Mucosa of rectum (tissue), 2 donors: ENCODE data around the gene TRO.

ENCODE experiments used
- H3K27ac ChIP-seq, 2 donors: one replicate each; pipeline ENCODE4 v1.7.0; 2013; ENCODE audit warnings: inconsistent platforms in 2 of 2, low read depth in 2 of 2, low read length in 2 of 2
- H3K27me3 ChIP-seq, 2 donors: one replicate each; pipeline ENCODE4 v1.7.0; 2013; ENCODE audit warnings: low read length in 2 of 2; ENCODE audit not compliant: control insufficient read depth in 2 of 2, insufficient read depth in 2 of 2
- H3K36me3 ChIP-seq, 2 donors: one replicate each; pipeline ENCODE4 v1.7.0; 2013; ENCODE audit warnings: low read length in 2 of 2; ENCODE audit not compliant: control insufficient read depth in 2 of 2, insufficient read depth in 2 of 2
- H3K4me1 ChIP-seq, 2 donors: one replicate each; pipeline ENCODE4 v1.7.0; 2013; ENCODE audit warnings: low read length in 2 of 2, mild to moderate bottlenecking in 1 of 2; ENCODE audit not compliant: control insufficient read depth in 2 of 2, insufficient read depth in 2 of 2
- H3K4me3 ChIP-seq, 2 donors: one replicate each; pipeline ENCODE4 v1.7.0; 2013; ENCODE audit warnings: low read length in 2 of 2
- H3K9ac ChIP-seq, 2 donors: one replicate each; pipeline ENCODE4 v1.7.0; 2013; ENCODE audit warnings: low read length in 2 of 2, low read depth in 1 of 2, mild to moderate bottlenecking in 1 of 2
- H3K9me3 ChIP-seq, 2 donors: one replicate each; pipeline ENCODE4 v1.7.0; 2013; ENCODE audit warnings: low read length in 2 of 2; ENCODE audit not compliant: control insufficient read depth in 2 of 2
- donor health status: healthy.
- donor health status: Normal muscosa, but diverticular disease.

TRO gene

GRCh38 chrX:54920610-54921426 lies at the start of gene TRO:
TSS of gene TRO (plus strand) at chrX:54920824. CDS start at chrX:54922247, 1,423 bp downstream.
- Histone ChIP-seq H3K4me1 (no peaks in the 10 kb centered on the region), H3K27ac (peak within 1 kb of the TSS in 1 of 2 donors; percentile 32), H3K9me3 (no peaks in the 10 kb centered on the region), H3K27me3 (peaks cover 0 to 3% of the 10 kb centered on the region in 2 donors), H3K4me3 (peak within 1 kb of the TSS; percentile 56 to 65), H3K9ac (peak within 1 kb of the TSS in 1 of 2 donors; percentile 43), H3K36me3 (no peaks in the 10 kb centered on the region)

- no peaks in the 10 kb centered on the region for H3K9me3 ChIP-seq
- no peak overlapping the region for H3K4me3 ChIP-seq
- H3K9ac ChIP-seq: no peak overlapping the region
- H3K27me3 ChIP-seq: peaks cover 0 to 4% of the 10 kb centered on the region in 2 donors
- H3K36me3 ChIP-seq: no peaks in the 10 kb centered on the region
- no peaks in the 10 kb centered on the region for H3K4me1 ChIP-seq
- H3K27ac ChIP-seq: no peak overlapping the region
Observed at GRCh38 chrX:54885740-54886139, 34.9 kb upstream of the TRO start.

- no peak overlapping the region for H3K27ac ChIP-seq
- no peaks in the 10 kb centered on the region for H3K36me3 ChIP-seq
- H3K9me3 ChIP-seq: no peaks in the 10 kb centered on the region
- H3K9ac ChIP-seq: no peak overlapping the region
- H3K27me3 ChIP-seq: peaks cover 5 to 6% of the 10 kb centered on the region in 2 donors
- no peak overlapping the region for H3K4me3 ChIP-seq
- no peaks in the 10 kb centered on the region for H3K4me1 ChIP-seq
Observed at GRCh38 chrX:54891573-54891972, 29.1 kb upstream of the TRO start.

- Histone ChIP-seq H3K4me3 (no peak overlapping the region), H3K4me1 (no peaks in the 10 kb centered on the region), H3K27me3 (peaks cover 2 to 5% of the 10 kb centered on the region in 2 donors), H3K36me3 (no peaks in the 10 kb centered on the region), H3K9me3 (no peaks in the 10 kb centered on the region), H3K9ac (no peak overlapping the region), H3K27ac (no peak overlapping the region)
Observed at GRCh38 chrX:54894159-54894558, 26.5 kb upstream of the TRO start.

- Histone ChIP-seq H3K4me3 (no peak overlapping the region), H3K27me3 (no peaks in the 10 kb centered on the region), H3K4me1 (no peaks in the 10 kb centered on the region), H3K9me3 (no peaks in the 10 kb centered on the region), H3K27ac (no peak overlapping the region), H3K36me3 (no peaks in the 10 kb centered on the region), H3K9ac (no peak overlapping the region)
Observed at GRCh38 chrX:54909941-54910340, 10.7 kb upstream of the TRO start.

- Histone ChIP-seq H3K9me3 (no peaks in the 10 kb centered on the region), H3K4me1 (no peaks in the 10 kb centered on the region), H3K36me3 (no peaks in the 10 kb centered on the region), H3K27me3 (peaks cover 0 to 3% of the 10 kb centered on the region in 2 donors), H3K9ac (no peak overlapping the region), H3K4me3 (peak overlapping the region; percentile 56 to 65), H3K27ac (peak overlapping the region in 1 of 2 donors; percentile 32)
Observed at GRCh38 chrX:54921427-54922021, 900 bp downstream of the TRO start.

GRCh38 chrX:54922547-54922946 lies 1.9 kb downstream of the TRO start:
- peaks cover 0 to 3% of the 10 kb centered on the region in 2 donors for H3K27me3 ChIP-seq
- no peak overlapping the region for H3K9ac ChIP-seq
- H3K9me3 ChIP-seq: no peaks in the 10 kb centered on the region
- H3K4me3 ChIP-seq: no peak overlapping the region
- H3K4me1 ChIP-seq: no peaks in the 10 kb centered on the region
- no peak overlapping the region for H3K27ac ChIP-seq
- H3K36me3 ChIP-seq: no peaks in the 10 kb centered on the region

- H3K4me3 ChIP-seq: no peak overlapping the region
- peaks cover 0 to 3% of the 10 kb centered on the region in 2 donors for H3K27me3 ChIP-seq
- H3K27ac ChIP-seq: no peak overlapping the region
- H3K9me3 ChIP-seq: no peaks in the 10 kb centered on the region
- no peaks in the 10 kb centered on the region for H3K36me3 ChIP-seq
- H3K9ac ChIP-seq: no peak overlapping the region
- H3K4me1 ChIP-seq: no peaks in the 10 kb centered on the region
Observed at GRCh38 chrX:54923376-54923775, 2.8 kb downstream of the TRO start.

GRCh38 chrX:54926978-54927377 lies 6.4 kb downstream of the TRO start:
- Histone ChIP-seq H3K4me3 (no peak overlapping the region), H3K27ac (no peak overlapping the region), H3K36me3 (no peaks in the 10 kb centered on the region), H3K9me3 (no peaks in the 10 kb centered on the region), H3K27me3 (no peaks in the 10 kb centered on the region), H3K4me1 (no peaks in the 10 kb centered on the region), H3K9ac (no peak overlapping the region)

- no peak overlapping the region for H3K27ac ChIP-seq
- no peaks in the 10 kb centered on the region for H3K9me3 ChIP-seq
- H3K27me3 ChIP-seq: no peaks in the 10 kb centered on the region
- no peak overlapping the region for H3K9ac ChIP-seq
- H3K4me3 ChIP-seq: no peak overlapping the region
- no peaks in the 10 kb centered on the region for H3K4me1 ChIP-seq
- no peaks in the 10 kb centered on the region for H3K36me3 ChIP-seq
Observed at GRCh38 chrX:54928876-54929275, 8.3 kb downstream of the TRO start.
